Measurements from ENCODE around the gene CNRIP1.

Gene CNRIP1

DNA sequence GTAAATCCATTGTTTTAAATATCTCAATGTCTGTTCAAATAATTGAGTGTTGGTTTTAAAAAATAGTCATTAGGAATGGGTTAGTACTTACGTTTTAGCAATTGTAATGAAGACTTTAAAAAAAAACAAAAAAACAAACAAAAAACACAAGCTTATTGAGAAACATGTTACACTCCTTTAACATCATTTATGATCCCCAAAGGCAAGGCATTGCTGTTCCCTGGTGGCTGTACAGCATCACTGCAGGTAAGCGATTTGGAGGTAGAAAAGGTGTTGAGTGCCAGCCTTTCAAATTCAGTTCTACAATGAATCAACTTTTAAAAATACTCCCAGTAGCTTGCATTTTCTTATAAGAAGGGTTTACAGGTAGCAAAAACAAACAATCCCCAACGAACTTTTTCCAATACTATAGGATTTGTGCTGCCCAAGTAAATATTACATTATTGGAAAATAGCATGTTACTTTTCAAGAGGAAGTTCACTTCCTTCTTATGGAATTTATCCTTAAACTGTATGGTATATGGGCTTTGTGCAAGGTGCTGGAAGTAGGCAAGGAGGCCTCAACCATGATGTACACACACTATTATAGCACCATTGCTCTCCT, 27.5 kb downstream of the CNRIP1 start:
- H3K9ac ChIP-seq (ENCODE audit: low read depth, low read length), result no peak overlapping the region
- no peak overlapping the region for H3K27ac ChIP-seq (ENCODE audit: low read depth, low read length)
- H3K9me3 ChIP-seq (ENCODE audit: control insufficient read depth, insufficient read depth, low read length), result no peaks in the 10 kb centered on the region
- H3K4me1 ChIP-seq (ENCODE audit: control insufficient read depth, insufficient read depth, low read length), result 0 out of 2 replicates have a peak, but pooled peaks cover 6% of the 10 kb centered on the region
- no peaks in the 10 kb centered on the region for H3K36me3 ChIP-seq (ENCODE audit: control insufficient read depth, insufficient read depth, low read length)
- no peaks in the 10 kb centered on the region for H3K27me3 ChIP-seq (ENCODE audit: control insufficient read depth, insufficient read depth, low read length)
- no peak overlapping the region for H3K4me3 ChIP-seq (ENCODE audit: low read depth, low read length)

DNA sequence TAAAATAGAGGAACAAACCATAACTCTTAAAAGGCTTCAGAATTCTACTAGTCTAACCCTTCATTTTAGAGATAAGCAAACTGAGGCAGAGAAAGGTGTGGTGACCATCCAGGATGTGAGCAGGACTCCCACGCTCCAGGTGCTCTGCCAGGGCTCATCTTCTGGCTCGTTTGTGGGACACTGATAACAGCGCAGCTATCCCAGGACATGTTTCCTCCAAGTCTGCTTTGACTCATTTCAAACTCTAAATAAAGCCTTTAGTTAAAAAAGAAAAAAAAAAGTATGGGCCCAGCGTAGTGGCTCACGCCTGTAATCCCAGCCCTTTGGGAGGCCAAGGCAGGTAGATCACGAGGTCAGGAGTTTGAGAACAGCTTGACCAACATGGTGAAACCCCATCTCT, 28.4 kb downstream of the CNRIP1 start:
- H3K9ac ChIP-seq (ENCODE audit: low read depth, low read length), result no peak overlapping the region
- H3K36me3 ChIP-seq (ENCODE audit: control insufficient read depth, insufficient read depth, low read length), result no peaks in the 10 kb centered on the region
- 0 out of 2 replicates have a peak, but pooled peaks cover 6% of the 10 kb centered on the region for H3K4me1 ChIP-seq (ENCODE audit: control insufficient read depth, insufficient read depth, low read length)
- no peak overlapping the region for H3K27ac ChIP-seq (ENCODE audit: low read depth, low read length)
- no peaks in the 10 kb centered on the region for H3K27me3 ChIP-seq (ENCODE audit: control insufficient read depth, insufficient read depth, low read length)
- H3K9me3 ChIP-seq (ENCODE audit: control insufficient read depth, insufficient read depth, low read length), result no peaks in the 10 kb centered on the region
- no peak overlapping the region for H3K4me3 ChIP-seq (ENCODE audit: low read depth, low read length)

DNA sequence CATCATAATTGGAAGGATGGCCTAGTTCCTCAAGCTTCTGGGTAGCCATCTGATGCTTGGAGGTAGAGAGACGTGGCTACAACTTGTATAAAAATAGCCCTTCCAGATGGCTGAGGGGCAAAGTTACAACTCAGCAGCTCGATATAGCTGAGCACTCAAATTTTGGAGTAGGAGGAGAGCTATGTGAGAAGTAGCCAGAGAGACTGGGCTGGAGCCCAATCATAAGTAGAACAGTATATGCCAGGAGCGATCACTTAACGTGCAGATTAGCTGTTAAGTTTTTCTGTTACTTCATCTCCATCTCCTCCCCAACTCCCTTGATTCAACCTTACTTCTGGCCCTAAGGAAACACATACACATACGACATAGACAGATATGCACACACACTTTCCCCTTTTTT, 28.8 kb downstream of the CNRIP1 start:
- no peak overlapping the region for H3K4me3 ChIP-seq (ENCODE audit: low read depth, low read length)
- H3K4me1 ChIP-seq (ENCODE audit: control insufficient read depth, insufficient read depth, low read length), result 0 out of 2 replicates have a peak, but pooled peaks cover 6% of the 10 kb centered on the region
- no peak overlapping the region for H3K27ac ChIP-seq (ENCODE audit: low read depth, low read length)
- H3K36me3 ChIP-seq (ENCODE audit: control insufficient read depth, insufficient read depth, low read length), result no peaks in the 10 kb centered on the region
- no peaks in the 10 kb centered on the region for H3K27me3 ChIP-seq (ENCODE audit: control insufficient read depth, insufficient read depth, low read length)
- H3K9me3 ChIP-seq (ENCODE audit: control insufficient read depth, insufficient read depth, low read length), result no peaks in the 10 kb centered on the region
- no peak overlapping the region for H3K9ac ChIP-seq (ENCODE audit: low read depth, low read length)

DNA sequence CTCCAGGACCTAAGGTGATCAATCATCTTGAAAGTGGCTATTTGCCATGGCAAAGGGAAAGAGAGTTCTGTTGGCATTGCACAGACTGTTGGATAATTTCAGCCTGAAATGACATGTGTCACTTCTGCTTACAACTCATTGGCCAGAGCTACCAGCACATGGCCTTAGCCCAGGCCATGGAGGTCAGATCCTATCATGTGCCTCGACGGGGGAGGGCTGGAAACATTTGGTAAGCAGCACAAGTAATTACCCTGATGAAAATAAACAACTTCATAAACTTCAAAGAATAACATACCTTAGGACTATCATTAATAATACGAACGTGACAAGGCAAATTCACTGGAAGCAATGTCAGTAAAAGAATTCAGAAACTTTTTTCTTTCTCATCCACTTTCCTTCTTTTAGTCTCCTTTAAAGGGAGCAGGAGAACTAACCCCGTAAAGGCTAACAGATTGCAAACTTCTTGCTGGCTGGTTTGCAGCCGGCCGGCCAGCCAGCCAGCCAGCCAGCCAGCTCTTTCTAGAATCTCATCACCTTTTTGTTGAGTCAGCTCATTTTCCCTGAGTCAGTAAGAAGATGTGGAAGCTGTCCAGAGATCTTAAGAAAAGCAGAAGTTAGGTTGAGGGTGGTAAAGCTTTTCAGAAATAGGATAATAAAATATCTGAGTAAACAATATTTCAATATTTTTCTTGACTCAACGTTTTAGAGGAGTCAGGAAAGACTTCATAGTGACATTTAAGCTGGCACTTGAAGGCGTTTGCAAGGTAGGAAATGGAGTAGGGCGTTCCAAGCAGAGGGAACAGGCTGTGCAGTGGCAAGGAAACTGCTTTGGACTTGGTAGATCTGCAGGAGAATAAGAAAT, 31.9 kb downstream of the CNRIP1 start:
- H3K4me3 ChIP-seq (ENCODE audit: low read depth, low read length), result no peak overlapping the region
- 0 out of 2 replicates have a peak, but pooled peaks cover 6% of the 10 kb centered on the region for H3K4me1 ChIP-seq (ENCODE audit: control insufficient read depth, insufficient read depth, low read length)
- H3K27ac ChIP-seq (ENCODE audit: low read depth, low read length), result no peak overlapping the region
- no peak overlapping the region for H3K9ac ChIP-seq (ENCODE audit: low read depth, low read length)
- H3K9me3 ChIP-seq (ENCODE audit: control insufficient read depth, insufficient read depth, low read length), result no peaks in the 10 kb centered on the region
- H3K36me3 ChIP-seq (ENCODE audit: control insufficient read depth, insufficient read depth, low read length), result no peaks in the 10 kb centered on the region
- H3K27me3 ChIP-seq (ENCODE audit: control insufficient read depth, insufficient read depth, low read length), result no peaks in the 10 kb centered on the region

DNA sequence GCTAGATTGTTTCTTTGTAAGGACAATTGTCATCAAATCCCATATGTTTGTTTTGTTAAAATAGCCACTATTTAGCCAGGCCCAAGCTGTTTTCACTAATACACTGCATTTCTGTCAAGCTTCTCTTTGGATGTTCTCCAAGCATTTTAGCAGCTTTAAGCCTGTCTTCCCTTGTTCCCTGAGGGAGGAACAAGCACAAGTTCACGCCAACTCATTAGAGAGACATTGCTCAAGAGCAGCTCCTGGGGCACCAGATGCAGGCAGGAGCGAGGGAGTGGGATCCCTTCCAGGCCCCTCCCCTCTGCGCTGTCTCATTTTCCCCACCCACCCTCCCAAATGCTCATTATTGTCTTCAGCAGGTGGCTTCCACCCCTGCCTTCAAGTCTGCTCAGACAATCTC, 34.9 kb downstream of the CNRIP1 start:
- Histone ChIP-seq H3K4me1 (ENCODE audit: control insufficient read depth, insufficient read depth, low read length) (0 out of 2 replicates have a peak, but pooled peaks cover 6% of the 10 kb centered on the region), H3K27me3 (ENCODE audit: control insufficient read depth, insufficient read depth, low read length) (no peaks in the 10 kb centered on the region), H3K36me3 (ENCODE audit: control insufficient read depth, insufficient read depth, low read length) (no peaks in the 10 kb centered on the region), H3K4me3 (ENCODE audit: low read depth, low read length) (no peak overlapping the region), H3K27ac (ENCODE audit: low read depth, low read length) (no peak overlapping the region), H3K9ac (ENCODE audit: low read depth, low read length) (no peak overlapping the region), H3K9me3 (ENCODE audit: control insufficient read depth, insufficient read depth, low read length) (no peaks in the 10 kb centered on the region)

DNA sequence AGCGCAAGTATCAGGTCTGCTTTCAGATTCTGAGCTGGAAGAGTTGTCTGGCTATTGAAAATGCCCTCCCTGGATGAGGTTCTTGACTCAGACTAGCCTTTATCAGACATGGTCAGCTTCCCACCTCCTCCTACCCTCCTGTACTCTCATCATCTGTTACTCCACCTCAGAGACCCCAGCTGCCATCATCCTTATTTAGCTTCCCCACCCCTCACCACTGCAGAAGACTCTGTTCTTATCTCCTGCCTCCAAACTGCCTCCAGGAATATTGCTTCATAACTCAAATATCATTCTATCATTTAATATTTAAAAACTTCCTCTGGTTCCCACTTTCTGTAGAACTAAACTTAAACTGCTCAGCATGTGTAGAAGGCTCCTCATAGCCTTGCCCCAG, 36.3 kb downstream of the CNRIP1 start:
- H3K4me1 ChIP-seq (ENCODE audit: control insufficient read depth, insufficient read depth, low read length), result 0 out of 2 replicates have a peak, but pooled peaks cover 5% of the 10 kb centered on the region
- no peak overlapping the region for H3K9ac ChIP-seq (ENCODE audit: low read depth, low read length)
- no peak overlapping the region for H3K4me3 ChIP-seq (ENCODE audit: low read depth, low read length)
- H3K9me3 ChIP-seq (ENCODE audit: control insufficient read depth, insufficient read depth, low read length), result no peaks in the 10 kb centered on the region
- H3K27me3 ChIP-seq (ENCODE audit: control insufficient read depth, insufficient read depth, low read length), result no peaks in the 10 kb centered on the region
- no peaks in the 10 kb centered on the region for H3K36me3 ChIP-seq (ENCODE audit: control insufficient read depth, insufficient read depth, low read length)
- no peak overlapping the region for H3K27ac ChIP-seq (ENCODE audit: low read depth, low read length)

DNA sequence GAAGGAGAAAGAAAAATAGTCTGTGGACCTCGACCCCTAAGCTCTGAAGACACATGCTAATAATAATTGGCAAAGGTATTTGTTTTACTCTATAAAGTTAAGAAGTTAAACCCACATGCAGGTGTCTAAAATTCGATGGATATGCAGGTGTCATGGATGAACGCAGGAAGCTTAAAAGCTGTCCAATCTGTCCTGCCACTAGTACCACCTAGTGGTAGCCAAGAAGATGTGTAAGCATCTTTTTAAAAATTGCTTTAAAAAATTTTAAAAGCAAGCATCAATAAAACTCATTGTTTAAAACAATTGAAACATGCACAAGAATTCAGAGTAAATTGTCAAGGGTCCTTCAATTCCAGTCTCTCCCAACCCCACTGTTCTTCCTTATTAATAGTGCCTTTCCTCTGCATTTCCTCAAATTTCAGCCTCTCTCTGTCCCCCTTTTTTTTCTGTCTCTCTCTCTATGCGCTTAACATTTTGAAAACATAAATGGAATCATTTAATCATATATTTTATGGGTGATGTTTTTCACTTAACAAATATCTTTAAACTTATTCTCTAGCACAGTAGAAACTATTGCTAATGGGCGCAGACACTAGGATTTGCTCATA, 36.8 kb downstream of the CNRIP1 start:
- Histone ChIP-seq H3K27me3 (ENCODE audit: control insufficient read depth, insufficient read depth, low read length) (no peaks in the 10 kb centered on the region), H3K27ac (ENCODE audit: low read depth, low read length) (no peak overlapping the region), H3K36me3 (ENCODE audit: control insufficient read depth, insufficient read depth, low read length) (no peaks in the 10 kb centered on the region), H3K4me3 (ENCODE audit: low read depth, low read length) (no peak overlapping the region), H3K4me1 (ENCODE audit: control insufficient read depth, insufficient read depth, low read length) (0 out of 2 replicates have a peak, but pooled peaks cover under 1% of the 10 kb centered on the region), H3K9ac (ENCODE audit: low read depth, low read length) (no peak overlapping the region), H3K9me3 (ENCODE audit: control insufficient read depth, insufficient read depth, low read length) (no peaks in the 10 kb centered on the region)

DNA sequence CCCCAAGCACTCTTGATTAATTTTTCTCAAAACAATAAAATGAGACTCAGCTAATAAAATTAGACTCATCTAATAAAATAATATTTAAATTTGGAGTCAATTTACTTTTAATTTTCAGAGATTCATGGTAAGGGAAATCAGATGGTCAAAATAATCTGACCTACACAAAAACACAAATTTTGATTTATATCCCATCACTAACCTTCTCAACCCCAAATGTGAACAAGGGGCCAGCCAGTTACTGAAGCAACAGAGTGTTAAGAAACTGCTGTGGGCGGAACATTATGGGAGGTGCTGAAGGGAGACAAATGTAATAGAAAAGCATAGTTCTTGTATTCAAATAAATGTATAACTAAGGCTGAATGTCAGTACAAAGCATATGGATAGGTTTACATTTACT, 39.0 kb downstream of the CNRIP1 start:
- H3K36me3 ChIP-seq (ENCODE audit: control insufficient read depth, insufficient read depth, low read length), result no peaks in the 10 kb centered on the region
- H3K9me3 ChIP-seq (ENCODE audit: control insufficient read depth, insufficient read depth, low read length), result no peaks in the 10 kb centered on the region
- H3K4me3 ChIP-seq (ENCODE audit: low read depth, low read length), result no peak overlapping the region
- H3K27me3 ChIP-seq (ENCODE audit: control insufficient read depth, insufficient read depth, low read length), result no peaks in the 10 kb centered on the region
- H3K27ac ChIP-seq (ENCODE audit: low read depth, low read length), result no peak overlapping the region
- no peak overlapping the region for H3K9ac ChIP-seq (ENCODE audit: low read depth, low read length)
- H3K4me1 ChIP-seq (ENCODE audit: control insufficient read depth, insufficient read depth, low read length), result no peaks in the 10 kb centered on the region

DNA sequence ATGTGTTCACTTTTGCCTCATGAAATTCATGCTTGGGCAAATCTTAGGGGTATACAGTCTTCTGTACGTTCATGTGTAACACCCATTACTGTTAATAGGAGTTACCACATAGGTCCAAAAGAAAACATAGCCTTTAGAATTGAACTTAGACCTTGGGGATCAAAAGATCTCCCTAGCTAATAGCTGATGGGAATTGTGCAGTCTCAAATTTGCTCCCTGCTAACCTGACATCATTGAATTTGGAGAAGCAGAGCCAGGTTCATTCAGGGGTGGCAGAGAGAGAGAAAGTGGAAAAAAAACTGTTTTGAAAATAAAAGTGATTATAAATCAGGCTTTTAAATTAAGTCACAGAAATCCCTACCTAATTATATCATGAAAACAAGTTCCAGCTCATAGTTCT, 39.4 kb downstream of the CNRIP1 start:
- Histone ChIP-seq H3K9ac (ENCODE audit: low read depth, low read length) (no peak overlapping the region), H3K36me3 (ENCODE audit: control insufficient read depth, insufficient read depth, low read length) (no peaks in the 10 kb centered on the region), H3K4me3 (ENCODE audit: low read depth, low read length) (no peak overlapping the region), H3K27me3 (ENCODE audit: control insufficient read depth, insufficient read depth, low read length) (no peaks in the 10 kb centered on the region), H3K9me3 (ENCODE audit: control insufficient read depth, insufficient read depth, low read length) (no peaks in the 10 kb centered on the region), H3K27ac (ENCODE audit: low read depth, low read length) (no peak overlapping the region), H3K4me1 (ENCODE audit: control insufficient read depth, insufficient read depth, low read length) (no peaks in the 10 kb centered on the region)

DNA sequence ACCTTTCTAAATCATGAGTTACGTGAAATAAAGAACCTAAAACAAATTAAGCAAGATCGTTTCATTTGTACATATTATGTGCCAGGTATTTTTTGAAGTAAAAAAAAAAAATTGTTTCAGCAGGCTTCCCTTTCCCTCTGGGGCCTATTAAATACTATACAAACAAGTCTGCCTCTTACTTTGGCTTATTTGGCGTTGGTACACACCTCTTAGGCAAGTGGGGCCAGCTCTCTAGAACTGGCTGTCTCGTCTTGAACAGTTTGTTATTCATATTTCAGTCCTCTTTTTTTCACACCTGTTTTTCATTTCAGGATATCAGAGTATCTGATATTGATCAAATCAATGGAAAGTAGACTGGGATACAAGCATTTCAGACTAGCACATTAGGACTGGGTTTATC, 40.1 kb downstream of the CNRIP1 start:
- no peak overlapping the region for H3K4me3 ChIP-seq (ENCODE audit: low read depth, low read length)

DNA sequence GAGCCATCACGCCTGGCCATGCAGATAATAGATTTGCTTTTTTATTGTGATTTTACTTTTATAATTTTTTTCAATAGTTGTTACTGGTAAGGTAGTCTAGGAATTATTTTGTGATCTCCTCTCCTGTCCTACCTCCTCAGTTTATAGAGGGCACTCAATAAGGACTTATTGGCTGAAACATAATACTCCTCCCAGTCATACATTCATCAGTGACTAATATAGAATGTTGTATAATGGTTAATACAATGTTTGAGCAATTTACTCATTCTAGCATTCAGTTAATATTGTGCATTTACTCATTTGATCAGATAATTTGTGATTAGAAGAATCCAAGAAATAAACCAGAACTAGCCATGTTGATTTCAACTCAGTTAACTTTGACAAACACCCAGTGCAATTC, 41.6 kb downstream of the CNRIP1 start:
- Histone ChIP-seq H3K4me3 (ENCODE audit: low read depth, low read length) (no peak overlapping the region), H3K36me3 (ENCODE audit: control insufficient read depth, insufficient read depth, low read length) (no peaks in the 10 kb centered on the region), H3K4me1 (ENCODE audit: control insufficient read depth, insufficient read depth, low read length) (no peaks in the 10 kb centered on the region; the same call in 1 of the 2 replicates), H3K9me3 (ENCODE audit: control insufficient read depth, insufficient read depth, low read length) (no peaks in the 10 kb centered on the region), H3K27ac (ENCODE audit: low read depth, low read length) (no peak overlapping the region), H3K9ac (ENCODE audit: low read depth, low read length) (no peak overlapping the region), H3K27me3 (ENCODE audit: control insufficient read depth, insufficient read depth, low read length) (no peaks in the 10 kb centered on the region)

More for the DNA sequence above, 40.1 kb downstream of the CNRIP1 start:
- H3K4me1 ChIP-seq (ENCODE audit: control insufficient read depth, insufficient read depth, low read length), result no peaks in the 10 kb centered on the region
- no peaks in the 10 kb centered on the region for H3K36me3 ChIP-seq (ENCODE audit: control insufficient read depth, insufficient read depth, low read length)
- no peak overlapping the region for H3K9ac ChIP-seq (ENCODE audit: low read depth, low read length)
- no peak overlapping the region for H3K27ac ChIP-seq (ENCODE audit: low read depth, low read length)
- no peaks in the 10 kb centered on the region for H3K27me3 ChIP-seq (ENCODE audit: control insufficient read depth, insufficient read depth, low read length)
- no peaks in the 10 kb centered on the region for H3K9me3 ChIP-seq (ENCODE audit: control insufficient read depth, insufficient read depth, low read length)

Measured in HUES48 (cell line).